NCI-H146 (cell line): ENCODE results near the gene JAK2.
"Not testable (repeated sequence)": the region's sequence is repeated elsewhere in the genome, so short reads cannot be mapped to it uniquely, and the experiment has no call there.

ENCODE experiments used
- DNase-seq: peaks from one replicate; lab custom pipeline; 2025; lab: John Stamatoyannopoulos, UW

The JAK2 gene

DNA sequence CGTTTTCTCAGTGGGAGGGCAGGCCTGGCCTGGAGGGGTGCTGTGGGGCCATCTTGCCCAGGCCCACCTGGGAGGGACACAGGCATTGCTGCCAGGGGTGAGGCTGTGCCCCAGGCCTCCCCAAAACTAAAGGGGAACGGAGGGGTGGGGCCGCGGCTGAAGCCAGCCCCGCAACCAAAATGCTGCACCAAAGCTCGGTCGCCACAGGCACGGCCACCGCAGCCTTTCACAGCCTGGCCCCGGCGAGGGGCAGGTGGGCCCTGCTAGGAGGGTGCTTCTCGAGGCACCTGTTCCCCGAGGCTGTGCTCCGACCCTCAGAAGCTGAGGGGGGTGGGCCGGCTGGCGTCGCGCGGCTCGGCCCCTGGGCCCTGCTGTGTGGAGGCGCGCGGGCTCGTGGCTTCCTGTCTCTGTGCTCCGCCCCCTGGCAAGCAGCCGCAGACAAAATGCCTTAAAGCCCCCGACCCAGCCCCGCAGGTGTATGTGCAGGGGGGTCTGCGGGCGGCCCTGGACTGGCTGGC, 57.6 kb downstream of the JAK2 start:
- no peak for DNase-seq

- no peak for DNase-seq
Observed at GRCh38 chr9:5043381-5043780, 58.3 kb downstream of the JAK2 start.

DNA sequence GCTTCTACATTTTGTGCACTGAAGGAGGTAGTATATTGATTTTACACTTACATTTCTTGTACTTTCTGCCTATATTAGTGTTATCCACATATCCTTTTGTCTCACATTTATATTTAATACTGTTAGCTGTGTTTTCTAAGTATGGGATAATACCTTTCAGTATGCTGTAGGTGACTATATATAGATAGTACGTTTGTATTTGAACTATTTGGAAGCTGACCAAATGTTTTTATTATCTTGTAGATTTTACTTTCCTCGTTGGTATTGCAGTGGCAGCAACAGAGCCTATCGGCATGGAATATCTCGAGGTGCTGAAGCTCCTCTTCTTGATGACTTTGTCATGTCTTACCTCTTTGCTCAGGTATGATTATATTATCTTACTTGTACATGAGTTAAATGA, 59.1 kb downstream of the JAK2 start:
- no peak for DNase-seq

GRCh38 chr9:5052838-5053237, 67.8 kb downstream of the JAK2 start:
- DNase-seq = no peak

DNA sequence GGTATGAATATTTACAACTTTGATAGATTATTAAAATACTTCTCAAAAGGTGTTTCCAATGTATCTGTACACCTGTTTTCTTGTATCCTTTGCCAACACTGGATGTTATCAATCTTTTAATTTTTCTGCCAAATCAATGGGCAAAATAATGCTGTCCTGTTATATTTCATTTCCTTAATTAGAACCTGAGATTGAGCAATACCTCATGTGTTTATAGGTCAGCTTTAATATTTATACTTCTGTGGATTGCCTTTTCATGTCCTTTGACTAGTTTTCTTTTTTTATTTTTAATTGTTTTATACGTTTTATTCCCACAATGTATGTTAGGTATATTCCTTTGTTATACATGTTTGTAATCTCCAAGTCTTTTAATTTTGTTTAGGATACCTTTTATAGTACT, 77.6 kb downstream of the JAK2 start:
- no peak for DNase-seq

- DNase-seq = no peak
Observed at GRCh38 chr9:5072871-5073270, 87.8 kb downstream of the JAK2 start.

GRCh38 chr9:5073701-5074100, 88.6 kb downstream of the JAK2 start:
- DNase-seq = no peak

DNA sequence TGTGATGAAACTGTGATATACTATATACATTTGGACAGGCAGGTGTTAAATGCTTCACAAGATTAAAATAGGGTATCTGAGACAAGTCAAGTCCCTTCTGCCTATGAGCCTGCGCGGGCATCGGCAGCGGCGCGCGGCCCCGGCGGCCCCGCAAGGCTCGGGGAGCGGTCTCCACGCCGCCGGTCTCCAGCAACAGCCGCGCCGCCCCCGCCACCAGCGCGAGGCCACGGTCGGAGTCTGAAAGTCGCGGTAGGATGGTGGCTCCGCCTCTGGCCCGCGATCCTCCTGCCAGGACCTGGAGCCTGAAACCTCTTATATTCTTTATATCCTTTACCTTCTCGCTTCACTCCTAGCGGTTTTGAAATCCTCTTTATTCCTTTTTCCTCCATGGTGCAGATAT, 100.9 kb downstream of the JAK2 start:
- DNase-seq = no peak

- peak; percentile 24 for DNase-seq
Observed at GRCh38 chr9:5089737-5090136, 104.7 kb downstream of the JAK2 start.

DNA sequence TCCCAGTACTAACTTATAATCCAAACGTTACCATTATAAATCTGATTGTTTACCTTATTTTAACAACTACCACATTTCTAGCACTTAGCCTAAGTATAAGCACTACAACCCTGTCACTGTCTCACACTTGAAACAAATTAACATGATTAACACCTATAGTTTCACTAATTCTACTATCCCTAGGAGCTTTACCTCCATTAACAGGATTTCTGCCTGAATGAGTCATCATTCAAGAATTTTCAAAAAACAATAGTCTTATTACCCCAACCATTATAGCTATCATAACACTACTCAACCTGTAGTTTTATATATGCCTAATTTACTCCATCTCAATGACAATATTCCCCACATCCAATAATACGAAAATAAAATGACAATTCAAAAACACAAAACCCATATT, 110.7 kb downstream of the JAK2 start:
- no peak for DNase-seq

DNA sequence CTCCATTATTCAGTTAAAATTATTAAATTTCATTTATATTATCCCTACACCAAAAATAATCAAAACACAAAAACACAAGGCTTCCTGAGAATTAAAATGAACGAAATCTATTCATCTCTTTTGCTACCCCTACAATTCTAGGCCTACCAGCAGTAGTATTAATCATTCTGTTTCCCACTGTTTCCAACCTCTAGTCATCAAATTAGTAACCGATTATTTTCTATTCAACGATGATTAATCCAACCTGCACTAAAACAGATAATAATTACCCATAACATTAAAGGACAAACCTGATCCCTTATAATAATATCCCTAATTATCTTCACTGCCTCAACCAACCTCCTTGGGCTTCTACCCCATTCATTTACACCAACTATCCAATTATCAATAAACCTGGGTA, 114.4 kb downstream of the JAK2 start:
- no peak for DNase-seq

DNA sequence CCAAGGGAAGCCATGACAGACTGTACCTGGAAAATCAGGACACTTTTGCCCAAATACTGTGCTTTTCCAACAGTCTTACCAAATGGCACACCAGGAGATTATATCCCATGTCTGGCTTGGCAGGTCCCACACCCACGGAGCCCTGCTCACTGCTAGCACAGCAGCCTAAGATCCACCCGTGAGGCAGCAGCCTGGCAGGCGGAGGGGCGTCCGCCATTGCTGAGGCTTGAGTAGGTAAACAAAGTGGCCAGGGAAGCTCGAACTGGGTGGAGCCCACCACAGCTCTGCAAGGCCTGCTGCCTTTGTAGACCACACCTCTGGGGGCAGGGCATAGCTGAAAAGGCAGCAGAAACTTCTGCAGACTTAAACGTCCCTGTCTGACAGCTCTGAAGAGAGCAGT, 116.1 kb downstream of the JAK2 start:
- DNase-seq = not testable (repeated sequence)

DNA sequence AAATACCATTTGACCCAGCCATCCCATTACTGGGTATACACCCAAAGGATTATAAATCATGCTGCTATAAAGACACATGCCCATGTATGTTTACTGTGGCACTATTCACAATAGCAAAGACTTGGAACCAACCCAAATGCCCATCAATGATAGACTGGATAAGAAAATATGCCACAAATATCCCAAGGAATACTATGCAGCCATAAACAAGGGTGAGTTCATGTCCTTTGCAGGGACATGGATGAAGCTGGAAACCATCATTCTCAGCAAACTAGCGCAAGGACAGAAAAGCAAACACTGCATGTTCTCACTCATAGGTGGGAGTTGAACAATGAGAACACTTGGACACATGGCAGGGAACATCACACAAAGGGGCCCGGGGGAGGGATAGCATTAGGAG, 121.4 kb downstream of the JAK2 start:
- DNase-seq = not testable (repeated sequence)

DNA sequence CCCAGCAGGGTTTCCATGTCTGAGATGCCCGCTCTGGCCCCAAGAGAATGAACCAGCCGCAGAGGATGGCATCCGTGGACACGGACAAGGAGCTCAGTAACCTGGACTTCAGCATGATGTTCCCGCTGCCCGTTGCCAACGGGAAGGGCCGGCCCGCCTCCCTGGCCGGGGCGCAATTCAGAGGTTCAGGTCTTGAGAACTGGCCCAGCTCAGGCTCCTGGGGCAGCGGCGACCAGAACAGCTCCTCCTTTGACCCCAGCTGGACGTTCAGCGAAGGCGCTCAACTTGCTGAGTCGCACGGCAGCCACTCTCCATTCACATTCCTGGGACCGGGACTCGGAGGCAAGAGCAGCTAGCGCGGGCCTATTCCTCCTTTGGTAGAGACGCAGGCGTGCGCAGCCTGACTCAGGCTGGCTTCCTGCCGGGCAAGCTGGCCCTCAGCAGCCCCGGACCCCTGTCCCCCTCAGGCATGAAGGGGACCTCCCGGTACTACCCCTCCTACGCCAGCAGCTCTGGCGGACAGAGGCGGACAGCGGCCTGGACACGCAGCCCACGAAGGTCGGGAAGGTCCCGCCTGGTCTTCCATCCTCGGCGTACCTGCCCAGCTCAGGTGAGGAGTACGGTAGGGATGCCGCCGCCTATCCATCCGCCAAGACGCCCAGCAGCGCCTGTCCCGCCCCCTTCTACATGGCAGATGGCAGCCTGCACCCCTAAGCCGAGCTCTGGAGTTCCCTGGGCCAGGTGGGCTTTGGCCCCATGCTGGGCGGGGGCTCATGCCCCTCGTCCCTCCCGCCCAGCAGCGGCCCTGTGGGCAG, 126.0 kb downstream of the JAK2 start:
- DNase-seq = no peak

GRCh38 chr9:5111696-5112095, 126.6 kb downstream of the JAK2 start:
- DNase-seq = no peak

- no peak for DNase-seq
Observed at GRCh38 chr9:5112109-5112592, 127.1 kb downstream of the JAK2 start.

- DNase-seq = no peak
Observed at GRCh38 chr9:5112646-5113045, 127.6 kb downstream of the JAK2 start.

DNA sequence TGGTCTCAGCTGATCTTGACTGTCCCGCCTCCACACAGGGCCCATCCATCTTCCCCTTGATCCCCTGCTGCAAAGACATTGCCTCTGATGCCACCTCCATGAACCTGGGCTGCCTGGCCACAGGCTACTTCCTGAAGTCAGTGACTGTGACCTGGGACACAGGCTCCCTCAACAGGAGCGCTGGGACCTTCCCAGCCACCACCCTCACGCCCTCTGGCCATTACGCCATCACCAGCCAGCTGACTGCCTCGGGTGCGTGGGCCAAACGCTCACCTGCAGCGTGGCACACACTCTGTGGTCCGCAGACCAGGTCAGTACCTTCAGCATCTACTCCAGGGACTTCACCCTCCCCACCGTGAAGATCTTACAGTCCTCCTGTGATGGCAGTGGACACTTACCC, 128.5 kb downstream of the JAK2 start:
- DNase-seq = no peak

- no peak for DNase-seq
Observed at GRCh38 chr9:5113994-5114748, 129.1 kb downstream of the JAK2 start.

- no peak for DNase-seq
Observed at GRCh38 chr9:5122116-5122515, 137.0 kb downstream of the JAK2 start.

GRCh38 chr9:5122516-5122915, 137.4 kb downstream of the JAK2 start:
- no peak for DNase-seq

- DNase-seq = no peak
Observed at GRCh38 chr9:5140151-5140550, 155.1 kb downstream of the JAK2 start.

DNA sequence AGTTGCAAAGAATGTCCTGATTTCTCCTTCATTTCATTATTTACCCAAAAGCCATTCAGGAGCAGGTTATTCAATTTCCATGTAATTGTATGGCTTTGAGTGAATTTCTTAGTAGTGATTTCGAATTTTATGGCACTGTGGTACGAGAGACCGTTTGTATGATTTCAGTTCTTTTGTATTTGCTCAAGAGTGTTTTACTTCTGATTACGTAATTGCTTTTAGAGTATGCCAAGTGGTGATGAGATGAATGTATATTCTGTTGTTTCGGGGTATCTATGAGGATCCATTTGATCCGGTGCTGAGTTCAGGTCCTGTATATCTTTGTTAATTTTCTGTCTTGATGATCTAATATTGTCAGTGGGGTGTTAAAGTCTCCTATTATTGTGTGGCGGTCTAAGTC, 159.1 kb downstream of the JAK2 start:
- DNase-seq = no peak
